ENCODE results near the gene SACS.
"Not testable (repeated sequence)": the region's sequence is repeated elsewhere in the genome, so short reads cannot be mapped to it uniquely, and the experiment has no call there.

Gene SACS

GRCh38 chr13:23354520-23354919, 79.0 kb downstream of the SACS start:
- no peak for DNase-seq

GRCh38 chr13:23352161-23352560, 81.3 kb downstream of the SACS start:
- no peak for DNase-seq

- DNase-seq = no peak
Observed at GRCh38 chr13:23350009-23350408, 83.5 kb downstream of the SACS start.

- DNase-seq = no peak
Observed at GRCh38 chr13:23349161-23349897, 84.2 kb downstream of the SACS start.

GRCh38 chr13:23348262-23349127, 85.0 kb downstream of the SACS start:
- no peak for DNase-seq

GRCh38 chr13:23347601-23348000, 85.9 kb downstream of the SACS start:
- DNase-seq = no peak

GRCh38 chr13:23344931-23345595, 88.4 kb downstream of the SACS start:
- DNase-seq = no peak

GRCh38 chr13:23339225-23339624, 94.3 kb downstream of the SACS start:
- DNase-seq = no peak

GRCh38 chr13:23330356-23330755, 103.1 kb downstream of the SACS start:
- no peak for DNase-seq

- no peak for DNase-seq
Observed at GRCh38 chr13:23325191-23325590, 108.3 kb downstream of the SACS start.

- DNase-seq = no peak
Observed at GRCh38 chr13:23323946-23324709, 109.4 kb downstream of the SACS start.

- DNase-seq = no peak
Observed at GRCh38 chr13:23322353-23323336, 110.9 kb downstream of the SACS start.

- no peak for DNase-seq
Observed at GRCh38 chr13:23321535-23322241, 111.8 kb downstream of the SACS start.

- no peak for DNase-seq
Observed at GRCh38 chr13:23320926-23321534, 112.5 kb downstream of the SACS start.

GRCh38 chr13:23319883-23320224, 113.6 kb downstream of the SACS start:
- no peak for DNase-seq

GRCh38 chr13:23314837-23315236, 118.7 kb downstream of the SACS start:
- DNase-seq = not testable (repeated sequence)

- DNase-seq = no peak
Observed at GRCh38 chr13:23292586-23292985, 140.9 kb downstream of the SACS start.

GRCh38 chr13:23289917-23290357, 143.6 kb downstream of the SACS start:
- DNase-seq = no peak

GRCh38 chr13:23288995-23289394, 144.5 kb downstream of the SACS start:
- DNase-seq = no peak

GRCh38 chr13:23288564-23288963, 144.9 kb downstream of the SACS start:
- DNase-seq = no peak
